SH-SY5Y (cell line): ENCODE data around the gene DLG2.

ENCODE experiments used
- GATA2 ChIP-seq: IDR thresholded peaks from 2 replicates; pipeline ENCODE4 v1.6.1; 2011; ENCODE audit warnings: mild to moderate bottlenecking, low read depth, low read length
- GATA3 ChIP-seq: IDR thresholded peaks from 2 replicates; pipeline ENCODE4 v1.6.1; 2011; ENCODE audit warnings: low read depth, mild to moderate bottlenecking, low read length, moderate library complexity

DNA sequence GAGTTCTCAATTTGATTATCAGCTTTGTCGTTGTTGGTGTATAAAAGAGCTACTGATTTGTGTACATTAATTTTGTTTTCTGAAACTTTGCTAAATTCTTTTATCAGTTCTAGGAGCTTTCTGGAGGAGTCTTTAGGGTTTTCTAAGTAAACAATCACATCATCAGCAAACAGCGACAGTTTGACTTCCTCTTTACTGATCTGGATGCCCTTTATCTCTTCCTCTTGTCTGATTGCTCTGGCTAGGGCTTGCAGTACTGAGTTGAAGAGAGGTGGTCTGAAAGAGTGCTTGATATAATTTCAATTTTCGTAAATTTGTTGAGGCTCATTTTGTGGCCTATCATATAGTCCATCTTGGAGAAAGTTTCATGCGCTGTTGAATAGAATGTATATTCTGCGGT is 213.0 kb downstream of the DLG2 start:
- TF ChIP-seq GATA2 = no peak
- no peak for TF ChIP-seq GATA3
